Measurements from ENCODE around the gene IPO13. TPM values are rescaled to one million over a fixed set of nuclear protein-coding genes. Genes with fewer than 3 reads are reported as not detected.

Gene IPO13
- total RNA-seq, 4 donors from 2014 or later = 19.3 to 32.4 (median 20.5) TPM

DNA sequence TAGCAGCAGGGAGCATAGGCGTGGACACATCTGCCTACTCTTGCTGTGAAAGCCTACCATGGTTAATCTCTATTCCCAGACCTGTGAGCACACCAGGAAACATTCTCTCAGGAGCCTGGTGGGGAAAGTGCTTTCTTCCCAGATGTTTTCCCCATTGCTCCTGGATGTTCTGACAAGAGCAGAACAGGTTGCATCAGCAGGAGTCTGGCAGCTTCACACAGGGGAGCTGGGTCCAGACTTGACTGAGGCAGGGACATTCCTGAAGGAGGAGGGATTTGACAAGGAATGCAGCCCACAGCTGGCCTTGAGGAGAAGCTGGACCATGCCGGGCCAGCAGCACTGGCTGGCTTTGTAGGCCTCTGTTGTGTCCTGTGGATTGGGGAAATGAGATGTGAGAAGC is 34.1 kb upstream of the IPO13 start:
- Histone ChIP-seq H3K4me1 (peaks cover 27 to 43% (median 28%) of the 10 kb centered on the region in 3 donors), H3K9me3 (no peaks in the 10 kb centered on the region), H3K27ac (peak overlapping the region; percentile 76 to 84 (median 83)), H3K27me3 (no peaks in the 10 kb centered on the region), H3K4me3 (no peak overlapping the region), H3K36me3 (no peaks in the 10 kb centered on the region)
- WGBS, 2 donors = 31 to 53% methylated on average over 1 to 2 of the region's 2 CpGs
- TF ChIP-seq POLR2A (IDR thresholded peaks at IDR 0.05) (no peak), CTCF (IDR thresholded peaks at IDR 0.05) (no peak)
- intact Hi-C loops (cut with DNase I) = no loop called here
- DNase-seq = no peak

- no peak for DNase-seq
- TF ChIP-seq CTCF (IDR thresholded peaks at IDR 0.05) = no peak
- TF ChIP-seq POLR2A (IDR thresholded peaks at IDR 0.05) = no peak
- no peaks in the 10 kb centered on the region for H3K9me3 ChIP-seq
- H3K4me1 ChIP-seq = peaks cover 27 to 43% (median 28%) of the 10 kb centered on the region in 3 donors
- H3K27ac ChIP-seq = peak overlapping the region; percentile 76 to 84 (median 83)
- intact Hi-C loops (cut with DNase I) = no loop called here
- no peaks in the 10 kb centered on the region for H3K36me3 ChIP-seq
- H3K4me3 ChIP-seq = no peak overlapping the region
- no peaks in the 10 kb centered on the region for H3K27me3 ChIP-seq
- 24 to 36% methylated on average over 6 to 7 of the region's 7 CpGs for WGBS, 2 donors
Observed at GRCh38 chr1:43913051-43913501, 33.7 kb upstream of the IPO13 start.

DNA sequence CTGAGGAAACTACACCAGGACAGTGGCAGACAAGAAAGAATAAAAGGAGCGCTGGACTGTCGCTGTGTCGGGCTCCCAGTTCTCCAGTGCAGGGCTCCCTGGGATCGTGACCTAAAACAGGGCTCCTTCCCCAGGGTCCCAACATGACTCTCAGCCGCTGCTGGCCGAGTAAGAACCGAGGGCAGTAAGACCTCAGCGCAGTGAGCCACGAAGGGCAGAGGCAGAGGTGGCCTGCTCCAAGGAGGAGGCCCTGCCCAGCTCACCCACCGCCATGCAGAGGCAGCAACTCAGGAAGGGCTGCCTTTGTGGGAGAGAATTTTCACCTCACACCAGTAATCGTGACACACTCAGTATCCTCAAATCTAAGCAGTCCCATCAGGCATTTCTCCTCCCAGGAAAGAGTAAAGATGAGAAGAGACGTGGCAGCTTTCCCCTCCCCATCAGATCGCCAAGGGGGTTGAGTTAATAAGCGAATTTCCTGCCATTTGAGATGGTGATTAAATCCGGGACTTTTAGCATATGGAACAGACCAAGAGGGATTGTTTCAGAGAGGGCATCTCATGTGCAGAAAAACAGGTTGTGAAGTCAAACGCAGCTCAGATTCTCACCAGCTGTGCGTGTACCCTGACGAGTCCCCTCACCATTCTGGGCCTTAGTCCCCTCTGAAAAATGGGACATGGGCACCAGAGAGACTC is 32.9 kb upstream of the IPO13 start:
- no peak for TF ChIP-seq CTCF (IDR thresholded peaks at IDR 0.05)
- TF ChIP-seq POLR2A (IDR thresholded peaks at IDR 0.05) = no peak
- no peaks in the 10 kb centered on the region for H3K9me3 ChIP-seq
- no peak overlapping the region for H3K4me3 ChIP-seq
- no peak for DNase-seq
- no peaks in the 10 kb centered on the region for H3K27me3 ChIP-seq
- WGBS, 2 donors = 68 to 82% methylated on average over 10 to 12 of the region's 18 CpGs
- intact Hi-C loops (cut with DNase I) = no loop called here
- no peaks in the 10 kb centered on the region for H3K36me3 ChIP-seq
- peaks cover 27 to 43% (median 28%) of the 10 kb centered on the region in 3 donors for H3K4me1 ChIP-seq
- peak overlapping the region; percentile 76 to 84 (median 83) for H3K27ac ChIP-seq

DNA sequence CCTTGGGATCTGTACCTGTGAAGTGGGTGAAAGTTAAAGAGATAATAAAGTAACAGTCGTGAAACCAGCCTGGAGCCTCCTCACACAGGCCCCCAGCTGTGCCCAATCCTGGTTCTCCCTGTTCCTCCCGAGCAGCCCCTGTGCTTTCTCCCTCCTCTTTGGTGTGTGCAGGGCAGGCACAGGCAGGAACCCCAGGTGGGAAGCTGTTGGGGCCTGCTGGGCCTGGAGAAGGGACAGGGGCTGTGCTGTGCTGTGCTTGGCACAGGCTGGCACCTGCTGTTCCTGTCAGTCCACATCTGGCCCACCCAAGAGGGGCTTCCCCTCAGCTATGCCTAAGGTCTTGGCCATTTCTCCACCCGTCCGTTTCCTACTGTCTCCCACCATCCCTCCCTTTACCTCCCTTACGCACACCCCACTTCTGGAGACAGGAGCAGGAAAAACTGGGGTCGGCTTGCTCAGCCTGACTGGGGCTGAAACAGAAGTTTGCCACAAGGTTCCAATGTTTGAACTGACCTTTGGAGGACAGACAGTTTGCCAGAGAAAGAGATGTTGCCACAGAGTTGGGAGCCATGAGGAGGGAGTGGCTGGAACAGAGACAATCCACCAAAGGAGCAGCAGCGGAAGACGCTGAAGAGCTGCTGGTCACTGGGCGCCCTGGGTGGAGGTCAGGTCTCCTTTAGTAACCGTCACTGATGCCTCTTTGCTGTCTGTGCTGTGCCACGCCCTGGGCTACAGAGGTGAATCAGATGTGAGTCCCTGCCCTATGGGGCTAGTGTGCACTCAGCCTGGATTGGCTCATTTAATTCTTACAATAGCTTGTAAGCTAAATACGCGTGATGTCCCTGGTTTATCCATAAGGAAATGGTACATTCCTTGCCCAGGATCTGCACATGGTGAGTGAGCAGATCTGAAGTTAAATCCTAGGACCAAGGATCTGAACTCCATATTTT is 31.9 kb upstream of the IPO13 start:
- no peaks in the 10 kb centered on the region for H3K27me3 ChIP-seq
- H3K27ac ChIP-seq = peak overlapping the region; percentile 76 to 84 (median 83)
- DNase-seq = no peak
- TF ChIP-seq CTCF (IDR thresholded peaks at IDR 0.05) (no peak), POLR2A (IDR thresholded peaks at IDR 0.05) (peak in 1 of 4 donors; percentile 8)
- H3K4me3 ChIP-seq = no peak overlapping the region
- intact Hi-C loops (cut with DNase I) = no loop called here
- H3K9me3 ChIP-seq = no peaks in the 10 kb centered on the region
- WGBS, 2 donors = 53 to 58% methylated on average over 12 to 13 of the region's 13 CpGs
- no peaks in the 10 kb centered on the region for H3K36me3 ChIP-seq
- peaks cover 27 to 43% (median 28%) of the 10 kb centered on the region in 3 donors for H3K4me1 ChIP-seq

DNA sequence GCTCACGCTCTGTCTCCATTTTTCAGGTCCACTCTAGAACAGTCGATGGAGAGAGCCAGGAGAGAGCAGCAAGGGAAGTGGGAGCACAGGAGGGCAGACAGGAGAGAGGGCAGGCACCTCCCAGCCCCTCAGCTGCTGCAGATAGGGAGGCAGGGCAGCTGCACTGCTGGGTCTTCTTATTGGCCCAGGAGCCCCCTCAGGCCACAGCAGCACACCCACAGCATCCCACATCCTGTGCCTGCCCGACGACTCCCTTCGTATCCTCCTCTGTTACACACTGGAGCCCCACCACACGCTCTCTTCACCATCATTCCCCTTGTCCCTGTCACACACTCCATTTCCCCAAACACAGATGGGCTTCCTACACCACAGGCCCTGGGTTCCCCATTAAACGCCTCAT is 26.8 kb upstream of the IPO13 start:
- Histone ChIP-seq H3K36me3 (no peaks in the 10 kb centered on the region), H3K27me3 (no peaks in the 10 kb centered on the region), H3K4me1 (peaks cover 0 to 10% (median 6%) of the 10 kb centered on the region in 3 donors), H3K9me3 (no peaks in the 10 kb centered on the region), H3K27ac (no peak overlapping the region), H3K4me3 (no peak overlapping the region)
- intact Hi-C loops (cut with DNase I) = no loop called here
- TF ChIP-seq CTCF (IDR thresholded peaks at IDR 0.05) (no peak), POLR2A (IDR thresholded peaks at IDR 0.05) (no peak)
- 90 to 91% methylated on average over 5 to 7 of the region's 7 CpGs for whole genome bisulfite sequencing, 2 donors
- DNase-seq = no peak

Measured in esophagus squamous epithelium (tissue), 5 donors.